ENCODE results near the gene PITX2.

- TF ChIP-seq FOXA1 (IDR thresholded peaks at IDR 0.05) (no peak), FOXA1 (CRISPR knock-in tag; IDR thresholded peaks at IDR 0.05) (no peak), CHCHD3 (CRISPR knock-in tag; IDR thresholded peaks at IDR 0.05) (no peak), MLLT10 (CRISPR knock-in tag; IDR thresholded peaks at IDR 0.05) (no peak), ZSCAN29 (CRISPR knock-in tag; conservative IDR thresholded peaks at IDR 0.05) (no peak), ZNF782 (CRISPR knock-in tag; IDR thresholded peaks at IDR 0.05; ENCODE audit: borderline replicate concordance) (no peak), CTCF (CRISPR knock-in tag; IDR thresholded peaks at IDR 0.05) (no peak), MTF1 (CRISPR knock-in tag; IDR thresholded peaks at IDR 0.05) (no peak), ATF3 (CRISPR knock-in tag; IDR thresholded peaks at IDR 0.05) (no peak), SMC3 (IDR thresholded peaks at IDR 0.05; ENCODE audit: low read length) (no peak), MTA1 (CRISPR knock-in tag; IDR thresholded peaks at IDR 0.05; ENCODE audit: borderline replicate concordance) (no peak), ZFX (CRISPR knock-in tag; IDR thresholded peaks at IDR 0.05; ENCODE audit: low read depth) (no peak)
Observed at GRCh38 chr4:110624398-110624780, 1.5 kb upstream of the PITX2 start.
